VCaP (cell line): ENCODE data around the gene CFAP45.

ENCODE experiments used
- H3K27ac ChIP-seq: fragments of 450-650 bp; 2 replicates; pipeline ENCODE4 v1.5.1; 2017
- CTCF ChIP-seq: fragments of 450-650 bp; conservative IDR thresholded peaks from 2 replicates; pipeline ENCODE4 v1.5.1; 2017; ENCODE audit warnings: mild to moderate bottlenecking, moderate library complexity

Gene CFAP45

GRCh38 chr1:159829273-159829634 lies 70.7 kb downstream of the CFAP45 start:
- H3K27ac ChIP-seq, result no peak overlapping the region
- peak; percentile 43 for TF ChIP-seq CTCF

GRCh38 chr1:159828581-159829272 lies 71.2 kb downstream of the CFAP45 start:
- no peak for TF ChIP-seq CTCF
- no peak overlapping the region for H3K27ac ChIP-seq

- no peak overlapping the region for H3K27ac ChIP-seq
- no peak for TF ChIP-seq CTCF
Observed at GRCh38 chr1:159828176-159828575, 71.8 kb downstream of the CFAP45 start.

GRCh38 chr1:159827549-159827948 lies 72.4 kb downstream of the CFAP45 start:
- no peak for TF ChIP-seq CTCF
- H3K27ac ChIP-seq, result no peak overlapping the region

GRCh38 chr1:159827102-159827490 lies 72.9 kb downstream of the CFAP45 start:
- no peak for TF ChIP-seq CTCF
- no peak overlapping the region for H3K27ac ChIP-seq

GRCh38 chr1:159826441-159827101 lies 73.4 kb downstream of the CFAP45 start, which contains the start of gene SLAMF8:
TSS of gene SLAMF8 (plus strand) at chr1:159826873. CDS start at chr1:159826899, 26 bp downstream.
- no peak for TF ChIP-seq CTCF
- H3K27ac ChIP-seq, result no peak within 1 kb of the TSS

- H3K27ac ChIP-seq, result no peak overlapping the region
- no peak for TF ChIP-seq CTCF
Observed at GRCh38 chr1:159825564-159825963, 74.4 kb downstream of the CFAP45 start.
